ENCODE results near the gene SYT8. TPM values are rescaled to one million over a fixed set of nuclear protein-coding genes. Genes with fewer than 3 reads are reported as not detected.

SYT8 gene
- total and polyA plus RNA-seq, 2 donors (not counting 1 experiment from before 2014, with no cell fraction given): not detected

DNA sequence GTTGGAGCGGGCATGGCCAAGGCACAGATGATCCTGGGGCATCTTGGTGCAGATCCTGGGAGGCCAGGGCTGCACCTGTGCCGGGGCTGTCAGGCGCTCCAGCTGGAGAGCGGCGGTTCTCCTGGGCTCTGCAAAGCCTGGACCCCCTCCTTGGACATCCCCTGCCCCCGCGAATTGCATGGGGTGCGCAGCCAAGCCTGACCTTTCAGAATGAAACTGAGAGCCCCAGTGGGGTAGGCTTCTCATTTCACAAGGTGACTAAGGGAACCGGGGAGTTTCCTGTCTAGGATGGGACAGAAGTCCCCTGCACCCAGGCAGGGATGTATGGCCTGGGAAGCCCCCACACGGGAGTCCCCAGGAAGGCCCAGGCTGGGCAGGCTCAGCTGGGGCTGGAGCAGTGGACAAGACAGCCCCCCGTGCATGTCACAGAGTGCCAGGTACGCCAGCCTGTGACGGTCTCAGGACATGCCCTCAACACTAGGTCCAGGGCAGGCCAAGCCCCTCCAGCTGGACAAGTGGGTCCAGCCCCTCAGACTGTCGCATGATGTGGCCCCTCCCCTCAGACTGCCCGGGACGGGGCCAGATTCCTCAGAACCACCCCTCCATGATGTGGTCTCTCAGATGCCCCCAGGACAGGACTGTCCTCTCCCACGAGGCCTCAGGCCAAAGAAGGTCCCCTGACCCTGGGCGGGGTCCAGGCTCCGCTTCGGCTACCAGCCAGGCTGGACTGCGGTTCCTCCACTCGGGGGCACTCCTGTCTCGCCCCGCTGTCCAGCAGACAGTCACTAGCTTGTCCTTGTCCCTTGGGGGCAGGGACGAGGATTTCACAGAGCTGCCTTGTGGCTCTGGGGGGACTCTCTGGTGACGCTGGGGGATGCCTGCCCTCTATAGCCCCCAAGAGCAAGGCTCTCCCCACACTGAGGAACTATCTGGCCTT is 20.4 kb downstream of the SYT8 start:
- Histone ChIP-seq H2AFZ (ENCODE audit: insufficient read depth, low read depth, low read length, poor library complexity, severe bottlenecking) (no peak overlapping the region), H3K27ac (ENCODE audit: low read length in 2 of 2) (peak overlapping the region; percentile 38 to 63), H3K9ac (ENCODE audit: low read length) (peak overlapping the region; percentile 91), H3K27me3 (replicated peaks in 1 of 4; ENCODE audit: control extremely low read depth in 1 of 4, control insufficient read depth in 3 of 4, insufficient read depth in 4 of 4, low read length in 3 of 4) (no peaks in the 10 kb centered on the region), H3K4me1 (ENCODE audit: control insufficient read depth in 2 of 2, insufficient read depth in 2 of 2, low read length in 2 of 2) (peaks cover 58 to 82% of the 10 kb centered on the region in 2 donors), H3K4me3 (ENCODE audit: control extremely low read depth in 1 of 5, extremely low read depth in 1 of 5, insufficient read depth in 1 of 5, low read depth in 2 of 5, low read length in 4 of 5) (peak overlapping the region in 4 of 5 experiments; percentile 73 to 97 (median 96)), H4K20me1 (ENCODE audit: control insufficient read depth, insufficient read depth, low read length, poor library complexity, severe bottlenecking) (peaks cover 73% of the 10 kb centered on the region), H3K9me3 (ENCODE audit: control extremely low read depth in 1 of 3, control insufficient read depth in 2 of 3, insufficient read depth in 1 of 3, low read length in 2 of 3) (no peaks in the 10 kb centered on the region), H3K4me2 (replicated peaks; ENCODE audit: low read depth, low read length, poor library complexity, severe bottlenecking) (peak overlapping the region; percentile 94), H3K36me3 (replicated peaks in 1 of 2; ENCODE audit: control extremely low read depth in 1 of 2, control insufficient read depth in 1 of 2, extremely low read depth in 1 of 2, insufficient read depth in 2 of 2, low read length in 1 of 2) (peaks cover 0 to 51% of the 10 kb centered on the region in 2 experiments), H3K79me2 (ENCODE audit: control insufficient read depth, insufficient read depth, low read length) (peaks cover 90% of the 10 kb centered on the region)
- intact Hi-C loops (cut with micrococcal nuclease): loop anchor here (5.0 kb wide), 4 partner anchors 62 to 1013 kb away; partner anchors contain the start of genes POLR2L, TNNT3, TSPAN4 and TSSC4
- Mint-ChIP-seq H3K27me3 (no peaks in the 10 kb centered on the region), H3K4me1 (peaks cover 62% of the 10 kb centered on the region), H3K4me3 (peak overlapping the region; percentile 100), H3K27ac (peak overlapping the region; percentile 56), H3K9me3 (ENCODE audit: insufficient read depth) (no peaks in the 10 kb centered on the region)
- no peak for ATAC-seq (ENCODE audit: low read depth)
- peak; percentile 61 for DNase-seq
- ChIA-PET CTCF (interaction anchor here (0.9 to 10.2 kb wide), 8 partner anchors 16 to 296 kb away, joined by 3 to 104 read pairs (median 4); partner anchors contain the start of gene TNNI2), POLR2A (interaction anchor here (0.7 to 4.3 kb wide), 6 partner anchors 8 to 36 kb away, joined by 3 to 18 read pairs (median 4); partner anchors contain the start of genes PRR33 and TNNI2)
- WGBS (ENCODE audit: insufficient coverage): 60% methylated on average over 26 of the region's 26 CpGs
- TF ChIP-seq, protein P1, sequence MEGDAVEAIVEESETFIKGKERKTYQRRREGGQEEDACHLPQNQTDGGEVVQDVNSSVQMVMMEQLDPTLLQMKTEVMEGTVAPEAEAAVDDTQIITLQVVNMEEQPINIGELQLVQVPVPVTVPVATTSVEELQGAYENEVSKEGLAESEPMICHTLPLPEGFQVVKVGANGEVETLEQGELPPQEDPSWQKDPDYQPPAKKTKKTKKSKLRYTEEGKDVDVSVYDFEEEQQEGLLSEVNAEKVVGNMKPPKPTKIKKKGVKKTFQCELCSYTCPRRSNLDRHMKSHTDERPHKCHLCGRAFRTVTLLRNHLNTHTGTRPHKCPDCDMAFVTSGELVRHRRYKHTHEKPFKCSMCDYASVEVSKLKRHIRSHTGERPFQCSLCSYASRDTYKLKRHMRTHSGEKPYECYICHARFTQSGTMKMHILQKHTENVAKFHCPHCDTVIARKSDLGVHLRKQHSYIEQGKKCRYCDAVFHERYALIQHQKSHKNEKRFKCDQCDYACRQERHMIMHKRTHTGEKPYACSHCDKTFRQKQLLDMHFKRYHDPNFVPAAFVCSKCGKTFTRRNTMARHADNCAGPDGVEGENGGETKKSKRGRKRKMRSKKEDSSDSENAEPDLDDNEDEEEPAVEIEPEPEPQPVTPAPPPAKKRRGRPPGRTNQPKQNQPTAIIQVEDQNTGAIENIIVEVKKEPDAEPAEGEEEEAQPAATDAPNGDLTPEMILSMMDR (IDR thresholded peaks at IDR 0.05): no peak
- TF ChIP-seq EZH2 (IDR thresholded peaks at IDR 0.05; ENCODE audit: borderline replicate concordance, insufficient read depth, low read depth, low read length, poor library complexity, severe bottlenecking): no peak

Data from B cell (primary cell).